GM18508 (cell line): ENCODE measurements around the gene BEAN1.

Experiments used
- ATAC-seq: cut with Tn5 transposase; IDR thresholded peaks from one replicate; pipeline ENCODE4 v1.9.1; 2021; ENCODE audit warnings: moderate number of reproducible peaks; ENCODE audit not compliant: insufficient read depth, unreplicated experiment

The BEAN1 gene

DNA sequence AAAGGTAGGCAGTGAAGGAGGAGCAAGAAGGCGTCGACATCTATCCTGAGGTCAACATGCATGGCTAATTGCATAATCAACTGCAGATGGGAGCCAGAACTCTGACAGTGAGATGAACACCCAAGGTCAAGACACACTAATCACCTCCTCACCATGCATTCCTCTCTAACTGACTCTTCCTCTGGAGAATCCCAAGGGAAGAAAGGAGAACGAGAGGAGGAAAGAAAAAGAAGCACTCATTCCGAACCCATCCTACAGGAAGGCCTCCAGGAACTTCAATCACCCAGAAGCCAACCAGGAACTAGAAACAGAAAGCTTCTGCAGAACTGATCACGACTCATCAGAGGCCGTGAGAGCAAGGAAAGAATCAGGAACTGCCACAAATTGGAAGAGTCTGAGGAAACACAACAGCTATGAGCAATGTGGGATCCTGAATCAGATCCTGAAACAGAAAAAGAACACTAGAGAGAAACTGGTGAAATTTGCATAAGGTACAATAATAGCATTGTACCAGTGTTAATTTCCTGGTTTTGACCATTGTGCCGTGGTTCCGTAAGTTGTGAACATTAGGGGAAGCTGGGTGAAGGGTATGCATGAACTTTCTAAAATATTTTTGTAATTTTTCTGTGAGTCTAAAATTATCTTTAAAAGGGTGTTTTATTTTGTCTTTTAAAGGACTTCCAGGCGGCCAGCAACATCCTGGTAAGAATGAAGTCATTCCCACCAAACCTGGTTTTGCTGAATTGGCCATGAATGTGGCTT is 10.0 kb upstream of the BEAN1 start:
- ATAC-seq: no peak

DNA sequence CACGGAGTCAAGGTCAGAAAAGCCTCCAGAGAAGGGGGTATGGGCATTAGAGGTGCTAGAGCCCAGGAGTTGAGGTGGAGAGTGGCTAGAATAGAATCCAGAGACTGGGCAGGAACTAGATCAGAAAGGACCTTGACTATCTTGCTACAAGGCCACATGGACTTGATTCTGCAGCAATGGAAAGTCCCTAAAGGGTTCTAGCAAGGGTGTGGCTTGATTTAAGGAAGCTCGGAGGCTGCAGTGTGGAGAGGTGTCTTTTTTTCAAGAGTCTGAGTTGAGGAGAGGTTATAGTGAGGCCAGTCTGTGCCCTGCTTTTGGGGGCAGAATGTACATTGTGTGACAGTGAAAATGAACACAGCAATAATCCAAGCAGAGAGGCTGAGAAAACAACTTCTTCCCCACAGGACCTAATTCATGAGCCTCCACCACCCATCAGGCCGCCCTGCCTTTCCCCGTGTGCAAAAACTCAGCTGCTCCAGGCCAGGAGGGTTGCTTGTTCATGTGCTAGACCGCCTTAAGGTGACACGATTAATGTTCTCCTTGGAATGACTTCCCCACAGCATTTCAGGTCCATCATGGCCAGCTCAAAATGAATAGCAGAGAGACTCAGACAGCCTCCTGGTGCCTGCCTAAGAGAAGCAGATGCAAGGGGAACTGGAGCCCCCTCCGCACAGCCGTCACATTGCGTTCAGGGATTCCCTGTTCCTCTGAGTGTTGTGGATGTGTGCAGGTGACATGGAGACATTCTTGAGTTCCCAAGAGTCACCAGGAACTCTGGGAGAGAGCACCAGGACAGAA is 8.7 kb upstream of the BEAN1 start:
- ATAC-seq: no peak

DNA sequence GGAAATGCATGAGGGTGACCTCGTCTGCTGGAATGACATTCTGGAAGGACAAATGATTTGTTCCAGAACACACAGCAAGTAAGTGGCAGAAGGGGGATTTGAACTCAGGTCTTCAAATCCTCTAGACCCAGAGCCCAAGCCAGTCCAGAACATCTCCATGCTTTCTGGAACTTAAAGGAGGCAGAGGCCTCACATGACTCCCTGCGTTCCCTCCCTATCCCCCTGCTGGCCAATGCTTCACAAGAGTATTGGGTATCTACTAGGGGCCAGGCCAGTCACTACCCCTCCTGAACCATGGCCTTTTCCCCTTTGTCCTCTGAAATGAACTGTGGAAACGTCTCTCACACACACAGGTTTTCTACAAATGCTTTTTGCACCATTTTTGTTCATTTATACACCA is 7.6 kb upstream of the BEAN1 start:
- ATAC-seq: no peak

DNA sequence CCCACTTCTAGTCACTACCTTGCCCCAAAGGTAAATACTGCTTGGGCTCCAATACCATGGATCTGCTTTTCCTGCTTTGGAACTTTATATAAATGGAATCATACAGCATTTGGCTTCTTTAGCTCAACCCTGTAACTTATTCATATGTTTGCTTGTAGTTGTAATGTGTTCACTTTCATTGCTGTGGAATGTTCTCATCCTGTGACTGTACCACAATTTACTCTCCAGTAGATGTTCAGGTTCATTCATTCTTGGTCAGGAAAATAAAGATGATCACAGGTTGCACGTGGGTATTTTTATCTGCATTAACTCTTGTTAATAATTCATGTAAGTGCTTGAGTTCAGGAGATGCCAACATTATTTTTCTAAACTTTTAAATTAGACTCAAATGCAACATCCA is 6.7 kb upstream of the BEAN1 start:
- ATAC-seq: no peak

DNA sequence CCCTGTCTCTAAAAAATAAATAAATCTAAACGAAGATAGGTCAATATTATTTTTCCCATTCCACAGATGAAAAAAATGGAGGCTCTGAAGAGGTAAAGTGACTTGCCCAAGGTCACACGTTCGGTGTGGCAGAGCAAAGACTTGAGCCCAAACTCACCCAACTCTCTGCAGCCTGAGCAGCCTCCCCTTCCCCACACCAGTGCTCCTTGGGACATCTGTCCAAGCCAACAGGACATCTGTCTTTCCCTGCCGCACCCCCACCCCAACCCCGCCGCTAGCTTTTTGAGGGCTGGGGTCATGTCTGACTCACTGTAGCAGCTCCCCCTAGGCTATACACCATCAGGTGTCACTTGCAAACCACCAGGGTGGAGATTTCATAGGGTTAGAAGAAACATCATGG is 5.2 kb upstream of the BEAN1 start:
- ATAC-seq: no peak

DNA sequence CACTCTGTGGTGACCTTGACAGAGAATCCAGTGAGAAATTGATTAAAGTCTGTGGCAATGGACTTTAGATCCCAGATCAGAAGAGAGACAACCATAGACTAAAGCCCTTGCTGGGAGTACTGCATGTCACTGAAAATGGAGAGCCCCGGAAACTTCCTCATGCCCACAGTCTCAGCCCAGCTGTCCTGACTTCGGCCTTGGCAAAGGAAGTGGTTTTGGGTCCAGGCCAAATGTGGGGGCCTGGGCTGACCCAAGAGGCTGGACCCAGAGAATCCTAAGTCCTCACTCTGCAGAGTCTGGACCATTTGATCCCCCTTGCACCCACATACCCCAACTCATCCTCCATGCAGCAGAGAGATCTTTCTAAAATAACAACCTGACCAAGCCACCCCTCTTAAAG is 4.7 kb upstream of the BEAN1 start:
- no peak for ATAC-seq

DNA sequence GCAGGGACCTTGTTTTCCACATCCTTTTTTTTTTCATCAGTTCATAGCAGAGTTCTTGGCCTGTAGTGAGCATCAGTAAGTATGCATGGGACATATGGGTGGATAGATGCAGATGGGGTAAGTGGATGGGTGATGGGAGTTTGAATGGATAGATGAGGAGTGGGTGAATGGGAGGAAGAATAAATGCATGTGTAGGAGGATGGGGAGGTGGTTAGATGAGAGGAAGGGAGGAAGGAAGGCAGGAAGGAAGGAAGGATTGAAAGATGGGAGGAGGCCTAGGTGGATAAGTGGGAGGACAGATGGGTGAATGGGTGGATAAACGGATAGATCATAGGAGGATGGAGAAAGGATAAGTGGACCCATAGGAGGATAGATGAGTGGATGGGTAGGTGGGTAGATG is 3.9 kb upstream of the BEAN1 start:
- ATAC-seq: no peak

DNA sequence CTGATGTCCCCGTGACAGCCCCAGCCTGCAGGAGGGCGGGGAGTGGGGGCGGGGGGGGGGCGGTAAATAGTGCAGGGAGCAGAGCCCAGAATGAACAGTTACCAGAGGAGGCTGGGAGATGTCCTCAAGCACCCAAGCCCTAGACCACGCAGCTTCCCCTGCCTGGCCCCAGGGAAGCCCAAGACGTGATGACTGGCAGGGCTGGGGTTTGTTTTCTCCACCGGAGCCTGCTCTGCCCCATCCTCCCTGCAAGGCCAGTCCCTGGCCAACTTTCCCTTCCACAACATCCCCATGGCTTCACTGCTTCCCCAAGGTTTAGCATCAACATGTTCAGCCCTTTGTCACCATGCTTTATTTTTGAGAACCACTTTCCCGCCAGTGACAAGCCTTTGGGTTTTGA is 1.4 kb upstream of the BEAN1 start:
- ATAC-seq: no peak

DNA sequence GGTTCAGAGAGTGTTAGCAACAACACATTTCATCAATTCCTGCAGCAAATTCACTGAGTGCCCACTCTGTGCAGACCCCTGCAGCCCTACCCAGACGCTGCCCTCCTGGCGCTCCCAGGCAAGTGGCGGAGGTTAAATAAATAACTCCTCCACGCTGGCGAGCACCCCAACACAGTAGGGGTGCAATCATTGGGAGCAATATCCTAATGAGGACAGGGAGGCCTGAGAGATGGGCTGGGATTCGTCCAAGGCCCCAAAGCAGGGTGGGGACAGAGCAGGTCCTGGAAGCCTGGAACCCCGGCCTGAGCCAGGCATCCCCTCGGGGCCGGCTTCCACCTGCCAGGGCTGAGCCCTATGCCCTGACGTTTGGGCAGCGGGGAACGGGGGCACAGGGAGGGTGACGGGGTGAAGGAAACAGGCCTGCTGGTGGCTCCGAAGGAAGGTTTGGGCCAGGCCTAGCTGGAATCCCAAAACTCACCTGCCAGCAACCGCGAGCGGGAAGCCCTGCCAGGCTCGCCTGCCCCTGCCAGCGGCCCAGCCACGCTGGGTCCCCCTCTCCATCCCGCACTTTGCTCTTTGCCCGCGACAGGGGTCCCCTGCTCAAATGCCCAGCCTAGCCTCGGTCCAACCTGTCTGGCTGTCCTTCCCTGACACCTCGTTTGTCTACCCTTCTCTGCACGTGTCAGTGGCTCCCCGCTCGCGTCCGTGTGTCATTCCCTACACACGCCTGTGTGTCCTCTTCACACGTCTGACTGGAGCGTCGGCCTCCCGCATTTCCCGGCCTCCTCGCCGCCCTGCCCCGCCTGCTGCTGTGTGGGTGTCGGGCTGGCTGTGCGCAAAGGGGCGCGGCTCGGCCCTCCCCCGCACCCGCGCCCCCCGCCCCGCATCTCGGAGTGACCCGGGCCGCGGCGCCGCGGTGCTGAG is 721 bp upstream of the BEAN1 start:
- ATAC-seq: no peak

DNA sequence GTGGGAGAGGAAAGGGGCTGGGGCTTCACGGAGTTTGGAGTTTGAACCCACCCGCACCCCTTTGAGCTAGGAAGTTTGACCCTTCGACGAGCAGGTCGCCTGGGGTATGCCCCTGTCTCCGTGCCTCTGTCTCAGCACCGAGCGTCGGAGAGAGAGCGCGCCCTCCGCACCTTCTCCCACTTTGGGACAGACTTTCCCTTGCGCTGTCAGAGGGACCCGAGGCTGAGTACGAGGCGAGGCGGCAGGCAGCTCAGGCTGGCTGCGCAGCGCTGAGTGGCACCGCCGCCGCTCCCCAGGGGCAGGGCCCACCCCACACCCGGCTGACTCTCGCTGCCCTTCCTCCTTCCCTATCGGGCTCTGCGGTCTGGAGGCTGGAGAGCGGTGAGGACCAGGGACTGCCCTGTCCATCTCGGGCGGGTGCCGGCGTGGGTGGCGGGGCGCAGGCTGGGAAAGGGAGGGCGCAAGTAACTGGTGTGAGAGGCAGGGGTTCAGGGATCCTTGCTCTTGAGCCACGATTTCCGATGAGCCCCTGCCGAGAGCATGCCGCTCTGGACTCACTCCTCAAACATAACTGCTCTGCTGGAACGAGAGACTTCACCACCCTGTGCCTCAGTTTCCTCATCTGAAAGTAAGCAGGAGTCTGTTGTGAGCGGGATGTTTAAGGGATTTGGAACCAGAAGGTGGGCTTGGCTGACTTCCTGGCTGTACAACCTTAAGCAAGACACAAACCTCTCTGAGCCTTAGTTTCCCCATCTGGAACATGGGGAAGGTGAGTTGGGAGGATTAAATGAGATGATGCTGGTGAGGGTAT is 981 bp downstream of the BEAN1 start:
- no peak for ATAC-seq

DNA sequence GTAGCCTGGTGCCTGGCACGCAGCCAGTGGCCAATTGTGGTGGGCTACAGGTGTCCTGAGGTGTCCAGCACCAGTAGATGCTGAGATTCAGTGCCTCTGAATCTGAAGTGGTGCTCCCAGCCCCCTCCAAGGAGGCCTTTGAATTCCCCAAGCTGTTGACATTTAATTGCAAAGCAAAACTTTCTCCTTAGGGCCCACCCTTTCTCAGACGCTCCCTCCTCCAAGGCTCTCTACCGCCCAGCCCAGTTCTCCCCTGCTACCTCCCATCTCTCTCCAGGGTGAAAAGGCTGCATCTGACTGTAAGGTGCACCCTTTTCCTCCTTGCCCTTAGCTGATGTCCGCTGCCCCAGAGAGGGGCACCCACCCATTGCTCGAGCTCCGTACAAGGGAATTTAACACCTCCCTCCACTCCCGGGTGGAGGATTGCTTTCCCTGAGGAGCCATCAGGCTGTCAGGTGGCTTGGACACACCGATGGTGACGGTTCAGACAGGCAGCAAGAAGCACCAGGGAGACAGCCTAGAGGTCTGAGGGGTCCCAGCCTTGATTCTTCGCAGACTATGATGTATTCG is 1.7 kb downstream of the BEAN1 start:
- ATAC-seq: no peak

DNA sequence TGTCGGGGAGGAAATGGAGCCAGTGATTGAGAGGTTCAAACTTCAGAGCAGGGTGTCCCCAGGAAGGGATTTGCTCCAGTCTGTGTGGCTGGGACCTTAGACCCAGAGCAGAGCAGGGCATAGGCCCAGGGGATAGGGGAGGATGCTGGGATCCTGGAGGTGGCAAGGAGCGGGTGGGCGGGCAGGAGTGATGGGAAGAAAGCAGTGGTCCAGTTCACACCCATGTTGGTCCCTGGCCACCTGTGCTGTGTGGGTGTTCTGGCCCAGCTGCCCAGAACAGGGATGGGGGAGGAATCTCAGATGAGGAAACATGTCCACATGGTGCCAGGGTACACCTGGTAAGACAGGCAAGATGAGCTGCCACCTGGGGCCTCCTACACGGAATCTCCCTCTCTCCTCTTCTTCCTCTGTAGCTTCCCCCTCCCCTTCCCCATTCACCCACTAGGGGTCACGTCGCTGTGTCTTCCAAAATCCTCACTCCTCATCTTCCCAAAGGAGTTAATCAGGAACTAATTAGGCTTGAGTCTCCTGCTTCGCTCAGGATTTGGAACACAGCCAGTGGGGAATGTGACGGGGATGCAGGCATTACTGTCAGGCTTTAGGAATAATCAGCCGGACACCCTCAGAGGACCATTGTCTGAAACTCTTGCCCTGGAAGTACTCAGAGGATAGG is 2.3 kb downstream of the BEAN1 start:
- ATAC-seq: no peak

DNA sequence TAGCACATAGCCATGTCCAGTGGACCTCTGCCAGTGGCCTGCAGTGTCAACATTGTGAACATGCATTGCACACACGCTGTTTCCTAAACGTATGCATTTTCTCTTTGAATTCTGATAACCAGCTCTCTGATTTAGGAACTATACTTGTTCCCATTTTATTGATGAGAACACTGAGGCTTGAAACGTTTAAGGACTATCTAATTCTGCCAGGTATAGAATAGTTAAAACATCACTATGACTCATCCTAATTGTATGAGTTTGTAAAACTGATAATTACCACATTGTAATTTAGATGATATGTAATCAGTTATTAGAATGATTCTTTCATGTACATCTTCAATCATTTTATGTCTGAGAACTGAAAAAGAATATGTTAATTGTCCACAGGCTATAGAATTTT is 3.1 kb downstream of the BEAN1 start:
- no peak for ATAC-seq

DNA sequence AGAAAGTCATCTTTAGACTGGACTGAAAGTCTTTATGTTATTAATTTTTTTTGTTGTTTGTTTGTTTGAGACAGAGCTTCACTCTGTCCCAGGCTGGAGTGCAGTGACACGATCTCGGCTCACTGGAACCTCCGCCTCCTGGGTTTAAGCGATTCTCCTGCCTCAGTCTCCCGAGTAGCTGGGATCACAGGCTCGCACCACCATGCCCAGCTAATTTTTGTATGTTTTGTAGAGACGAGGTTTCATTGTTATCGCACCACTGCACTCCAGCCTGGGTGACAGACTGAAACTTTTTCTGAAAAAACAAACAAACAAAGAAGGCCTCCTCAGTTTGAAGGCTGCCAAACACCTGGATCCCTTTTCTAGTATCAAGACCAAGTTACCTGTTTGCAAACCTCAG is 4.7 kb downstream of the BEAN1 start:
- no peak for ATAC-seq

DNA sequence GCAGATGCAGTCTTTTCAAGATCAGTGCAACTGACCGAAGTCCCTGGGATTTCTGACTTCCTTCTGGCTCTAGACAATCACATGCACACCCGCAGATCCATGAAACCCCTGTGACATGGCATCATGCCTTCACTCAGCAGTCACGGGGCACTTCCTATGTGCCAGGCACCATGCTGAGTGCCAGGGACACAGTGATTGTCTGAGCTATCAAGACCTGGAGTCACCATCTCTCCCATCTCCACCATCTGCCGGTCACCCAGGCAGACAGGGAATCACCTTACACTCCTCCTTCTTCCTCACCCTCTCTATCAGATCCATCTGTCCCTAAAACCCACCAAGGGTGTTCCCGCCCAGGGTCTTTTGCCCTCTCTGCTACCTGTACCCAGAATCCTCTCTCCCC is 5.3 kb downstream of the BEAN1 start:
- no peak for ATAC-seq

DNA sequence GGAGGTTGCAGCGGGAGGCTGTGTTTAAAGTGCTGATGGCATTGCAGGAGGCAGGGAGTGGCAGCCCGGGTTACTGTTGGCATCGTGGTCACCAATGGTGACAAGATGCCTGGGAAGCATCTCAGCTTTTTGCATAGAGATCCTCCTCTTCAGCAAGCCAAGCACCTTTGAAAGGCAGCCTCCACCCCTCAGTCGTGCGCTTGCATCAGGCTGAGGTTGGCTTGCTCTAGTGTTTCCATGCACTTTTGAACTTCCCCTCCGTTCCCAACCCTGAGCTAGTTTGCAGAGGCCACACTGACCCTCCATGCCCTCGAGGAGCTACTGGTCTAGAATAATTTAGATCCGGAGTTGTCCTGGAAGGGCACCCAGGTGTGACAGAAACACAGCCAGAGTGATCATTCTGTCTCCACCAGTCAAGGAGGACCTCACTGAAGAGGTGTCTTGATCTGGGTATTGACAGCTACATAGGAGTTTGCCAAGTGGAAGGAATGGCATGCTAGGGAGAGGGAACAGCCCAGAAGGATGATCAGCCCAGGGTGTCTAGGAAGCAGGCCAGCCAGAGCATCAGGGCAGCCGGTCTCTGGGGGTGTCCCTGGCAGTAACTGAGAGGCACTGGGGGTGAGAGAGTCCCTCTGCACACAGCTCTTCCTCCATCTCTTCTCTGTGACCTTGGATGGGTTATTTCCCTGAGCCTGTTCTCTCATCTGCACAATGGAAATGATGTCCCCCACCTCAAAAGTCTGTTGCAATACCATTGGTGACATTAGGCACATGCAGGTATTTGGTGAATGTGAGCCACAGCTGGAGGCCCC is 7.7 kb downstream of the BEAN1 start:
- no peak for ATAC-seq

DNA sequence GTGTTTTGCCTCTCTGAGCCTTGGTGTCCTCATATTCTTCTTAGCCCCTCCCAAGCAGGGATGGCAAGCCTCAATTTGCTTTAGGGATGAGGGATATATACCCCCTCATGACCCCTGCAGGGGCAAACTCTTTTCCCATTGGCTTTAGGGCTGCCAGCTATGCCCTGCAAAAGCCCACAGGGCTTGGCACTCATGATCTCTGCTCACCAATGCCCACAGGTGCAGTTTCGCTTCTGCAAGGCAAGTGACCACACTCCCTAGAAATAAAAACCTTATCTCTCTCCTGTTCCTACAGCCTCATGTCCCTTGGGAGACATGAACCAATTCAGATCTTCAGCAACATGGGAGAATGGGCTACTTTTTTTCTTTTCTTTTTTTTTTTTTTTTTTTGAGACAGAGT is 8.8 kb downstream of the BEAN1 start:
- no peak for ATAC-seq

DNA sequence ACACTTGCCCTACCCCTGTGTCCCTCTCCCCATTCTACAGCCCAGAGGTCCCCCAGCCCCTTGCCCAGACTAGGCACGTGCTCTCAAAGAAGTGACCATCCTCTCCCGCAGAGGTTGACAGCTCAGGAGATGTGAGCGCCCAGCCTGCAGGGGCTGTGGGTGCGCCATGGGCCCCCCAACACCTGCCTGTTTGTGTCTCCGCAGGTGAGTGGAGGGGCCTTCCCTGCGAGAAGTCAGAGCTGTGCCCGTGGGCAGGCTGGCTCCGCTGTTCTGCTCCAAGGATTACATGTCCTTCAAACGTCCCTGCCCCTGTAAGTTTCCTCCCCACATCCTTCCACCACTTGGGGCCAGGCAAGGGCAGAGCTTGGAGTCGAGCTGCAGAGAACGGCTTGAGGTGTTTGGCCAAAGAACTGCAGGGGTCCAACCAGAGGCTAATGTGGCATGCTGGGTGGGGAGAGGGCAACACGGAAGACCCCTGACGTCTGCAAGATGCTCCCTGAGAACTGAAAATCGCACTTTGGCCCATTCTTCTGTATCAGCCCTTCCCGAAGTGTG is 10.4 kb downstream of the BEAN1 start:
- ATAC-seq: no peak
